Measurements from ENCODE around the gene PMAIP1.

DNA sequence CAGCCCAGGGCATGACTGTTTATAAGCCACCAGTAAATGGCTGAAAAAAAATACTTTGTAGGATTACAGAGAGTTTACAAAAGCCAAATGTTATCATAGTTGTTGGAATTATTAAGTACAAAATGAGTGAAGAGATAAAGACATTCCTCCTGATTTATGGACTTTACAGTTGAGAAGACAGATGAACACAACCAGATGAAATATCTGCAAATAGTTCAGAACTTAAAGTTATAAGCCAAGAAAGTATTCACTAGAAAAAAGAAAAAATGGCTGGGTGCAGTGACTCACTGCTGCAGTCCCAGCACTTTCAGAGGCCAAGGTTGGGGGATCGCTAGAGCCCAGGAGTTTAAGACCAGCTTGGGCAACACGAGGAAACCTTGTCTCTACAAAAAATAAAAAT lies 11.2 kb downstream of the PMAIP1 start:
- TF ChIP-seq, protein P1, sequence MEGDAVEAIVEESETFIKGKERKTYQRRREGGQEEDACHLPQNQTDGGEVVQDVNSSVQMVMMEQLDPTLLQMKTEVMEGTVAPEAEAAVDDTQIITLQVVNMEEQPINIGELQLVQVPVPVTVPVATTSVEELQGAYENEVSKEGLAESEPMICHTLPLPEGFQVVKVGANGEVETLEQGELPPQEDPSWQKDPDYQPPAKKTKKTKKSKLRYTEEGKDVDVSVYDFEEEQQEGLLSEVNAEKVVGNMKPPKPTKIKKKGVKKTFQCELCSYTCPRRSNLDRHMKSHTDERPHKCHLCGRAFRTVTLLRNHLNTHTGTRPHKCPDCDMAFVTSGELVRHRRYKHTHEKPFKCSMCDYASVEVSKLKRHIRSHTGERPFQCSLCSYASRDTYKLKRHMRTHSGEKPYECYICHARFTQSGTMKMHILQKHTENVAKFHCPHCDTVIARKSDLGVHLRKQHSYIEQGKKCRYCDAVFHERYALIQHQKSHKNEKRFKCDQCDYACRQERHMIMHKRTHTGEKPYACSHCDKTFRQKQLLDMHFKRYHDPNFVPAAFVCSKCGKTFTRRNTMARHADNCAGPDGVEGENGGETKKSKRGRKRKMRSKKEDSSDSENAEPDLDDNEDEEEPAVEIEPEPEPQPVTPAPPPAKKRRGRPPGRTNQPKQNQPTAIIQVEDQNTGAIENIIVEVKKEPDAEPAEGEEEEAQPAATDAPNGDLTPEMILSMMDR (conservative IDR thresholded peaks at IDR 0.05; ENCODE audit: low read length): no peak
- TF ChIP-seq EZH2phosphoT487 (IDR thresholded peaks at IDR 0.05; ENCODE audit: borderline replicate concordance, low read depth, low read length): no peak
